Fibroblast of lung (primary cell): ENCODE measurements around the gene HOXC11. TPM values are rescaled to one million over a fixed set of nuclear protein-coding genes. Genes with fewer than 3 reads are reported as not detected.

Experiments
- DNase-seq, 2 donors: peaks; one replicate each; pipeline versions ENCODE4 v3.0.0 to v3.0.0-alpha.2; 2010; ENCODE audit warnings: low read depth in 2 of 2
- H2AFZ ChIP-seq: 2 replicates; pipeline ENCODE4 v1.5.1; 2012; ENCODE audit warnings: low read length, control low read depth, inconsistent platforms
- H3K27ac ChIP-seq: 2 replicates; pipeline ENCODE4 v1.5.1; 2011; ENCODE audit warnings: low read length, control low read depth; ENCODE audit not compliant: insufficient read depth
- H3K27me3 ChIP-seq: 2 replicates; pipeline ENCODE4 v1.5.1; 2011; ENCODE audit warnings: mild to moderate bottlenecking, low read length; ENCODE audit not compliant: control insufficient read depth, insufficient read depth
- H3K36me3 ChIP-seq: 2 replicates; pipeline ENCODE4 v1.5.1; 2011; ENCODE audit warnings: low read length; ENCODE audit not compliant: control insufficient read depth, insufficient read depth
- H3K4me1 ChIP-seq: 2 replicates; pipeline ENCODE4 v1.5.1; 2011; ENCODE audit warnings: low read length; ENCODE audit not compliant: control insufficient read depth, insufficient read depth; ENCODE audit errors: extremely low read depth
- H3K4me2 ChIP-seq: 2 replicates; pipeline ENCODE4 v1.5.1; 2011; ENCODE audit warnings: low read length, control low read depth; ENCODE audit not compliant: insufficient read depth; ENCODE audit errors: extremely low read depth
- H3K4me3 ChIP-seq, 4 experiments: fragments of 200-600 bp in 1 of 4; sonication (generic) in 1 of 4; replicated peaks in 1 of 4; 2 replicates each; pipeline ENCODE4 v1.5.1; 2011 to 2016; ENCODE audit warnings: low read length in 4 of 4, low read depth in 3 of 4, mild to moderate bottlenecking in 3 of 4, control low read depth in 2 of 4, inconsistent platforms in 1 of 4, mixed read lengths in 1 of 4; ENCODE audit not compliant: insufficient read depth in 1 of 4; ENCODE audit errors: control extremely low read depth in 1 of 4
- H3K79me2 ChIP-seq: 2 replicates; pipeline ENCODE4 v1.5.1; 2012; ENCODE audit warnings: mild to moderate bottlenecking, low read length, inconsistent platforms; ENCODE audit not compliant: control insufficient read depth, insufficient read depth
- H3K9ac ChIP-seq: 2 replicates; pipeline ENCODE4 v1.5.1; 2011; ENCODE audit warnings: mild to moderate bottlenecking, low read length, control low read depth; ENCODE audit not compliant: insufficient read depth
- H3K9me3 ChIP-seq: 2 replicates; pipeline ENCODE4 v1.5.1; 2012; ENCODE audit warnings: low read depth, low read length; ENCODE audit not compliant: control insufficient read depth, insufficient read depth
- H4K20me1 ChIP-seq: 2 replicates; pipeline ENCODE4 v1.5.1; 2011; ENCODE audit warnings: low read length; ENCODE audit not compliant: control insufficient read depth, insufficient read depth; ENCODE audit errors: extremely low read depth
- CTCF ChIP-seq, 2 donors: IDR thresholded peaks in 1 of 2; conservative IDR thresholded peaks in 1 of 2; 1 replicate in 1 of 2; 2 replicates in 1 of 2; pipeline ENCODE4 v1.5.1; 2011 to 2012; ENCODE audit warnings: low read length in 2 of 2, control low read depth in 1 of 2, inconsistent platforms in 1 of 2, low read depth in 1 of 2, mild to moderate bottlenecking in 1 of 2
- EZH2 ChIP-seq: IDR thresholded peaks from 2 replicates; pipeline ENCODE4 v1.5.1; 2012; ENCODE audit warnings: low read length, control low read depth, mild to moderate bottlenecking; ENCODE audit errors: missing control alignments
- polyA plus RNA-seq, 2 donors: library from polyadenylated mRNA; depleted of rRNA in 1 of 2; stranded (reverse) in 1 of 2; unstranded in 1 of 2; fragments of >200 nt; gene quantifications; 2 replicates each; pipeline ENCODE4 v1.2.1, GENCODE V29; 2011 to 2012; ENCODE audit warnings: missing spikeins in 1 of 2
- total RNA-seq: library from RNA; depleted of rRNA; stranded (reverse); fragments of >200 nt; gene quantifications from 2 replicates; pipeline ENCODE4 v1.2.1, GENCODE V29; 2014

Gene HOXC11
- total and polyA plus RNA-seq, 2 donors (not counting 1 experiment from before 2014, with no cell fraction given): not detected

- no peak overlapping the region for H3K27ac ChIP-seq
- H3K4me2 ChIP-seq: no peak overlapping the region
Observed at GRCh38 chr12:54011665-54012532, 39.0 kb downstream of the HOXC11 start.

GRCh38 chr12:54012631-54013409, 39.9 kb downstream of the HOXC11 start:
- H3K27me3 ChIP-seq: peaks cover 62% of the 10 kb centered on the region
- H3K9ac ChIP-seq: no peak overlapping the region
- no peak overlapping the region for H3K27ac ChIP-seq
- DNase-seq: no peak
- H3K4me1 ChIP-seq: no peaks in the 10 kb centered on the region
- H3K9me3 ChIP-seq: no peaks in the 10 kb centered on the region
- H3K79me2 ChIP-seq: no peaks in the 10 kb centered on the region
- TF ChIP-seq CTCF (conservative IDR thresholded peaks at IDR 0.05 in 1 of 2, IDR thresholded peaks at IDR 0.05 in 1 of 2; ENCODE audit: low read depth in 1 of 2, low read length in 2 of 2) (no peak), EZH2 (no peak)
- no peak overlapping the region for H3K4me3 ChIP-seq
- H2AFZ ChIP-seq: no peak overlapping the region
- H3K36me3 ChIP-seq: no peaks in the 10 kb centered on the region
- H3K4me2 ChIP-seq: no peak overlapping the region
- no peaks in the 10 kb centered on the region for H4K20me1 ChIP-seq

More at GRCh38 chr12:54011665-54012532, 39.0 kb downstream of the HOXC11 start:
- H3K79me2 ChIP-seq: no peaks in the 10 kb centered on the region
- H4K20me1 ChIP-seq: no peaks in the 10 kb centered on the region
- no peaks in the 10 kb centered on the region for H3K36me3 ChIP-seq
- no peaks in the 10 kb centered on the region for H3K9me3 ChIP-seq
- no peaks in the 10 kb centered on the region for H3K4me1 ChIP-seq
- peaks cover 70% of the 10 kb centered on the region for H3K27me3 ChIP-seq
- TF ChIP-seq EZH2 (no peak), CTCF (conservative IDR thresholded peaks at IDR 0.05 in 1 of 2, IDR thresholded peaks at IDR 0.05 in 1 of 2; ENCODE audit: low read depth in 1 of 2, low read length in 2 of 2) (no peak)
- no peak overlapping the region for H2AFZ ChIP-seq
- no peak overlapping the region for H3K9ac ChIP-seq
- no peak overlapping the region for H3K4me3 ChIP-seq
- no peak for DNase-seq

- Histone ChIP-seq H2AFZ (no peak overlapping the region), H3K27me3 (peaks cover 56% of the 10 kb centered on the region), H3K4me2 (peak overlapping the region; percentile 32), H3K4me1 (no peaks in the 10 kb centered on the region), H3K27ac (no peak overlapping the region), H3K9me3 (no peaks in the 10 kb centered on the region), H3K79me2 (no peaks in the 10 kb centered on the region), H4K20me1 (no peaks in the 10 kb centered on the region), H3K9ac (no peak overlapping the region), H3K36me3 (no peaks in the 10 kb centered on the region), H3K4me3 (no peak overlapping the region)
- TF ChIP-seq CTCF (conservative IDR thresholded peaks at IDR 0.05 in 1 of 2, IDR thresholded peaks at IDR 0.05 in 1 of 2; ENCODE audit: low read depth in 1 of 2, low read length in 2 of 2) (no peak), EZH2 (peak; percentile 68)
- no peak for DNase-seq
Observed at GRCh38 chr12:54014377-54015017, 41.6 kb downstream of the HOXC11 start.
